ENCODE measurements around the gene SCN10A. TPM values are rescaled to one million over a fixed set of nuclear protein-coding genes. Genes with fewer than 3 reads are reported as not detected.

Gene SCN10A
- total and polyA plus RNA-seq, 2 of the 13 experiments (the other 11 are each of a cell fraction or from before 2014, with no cell fraction given): not detected

DNA sequence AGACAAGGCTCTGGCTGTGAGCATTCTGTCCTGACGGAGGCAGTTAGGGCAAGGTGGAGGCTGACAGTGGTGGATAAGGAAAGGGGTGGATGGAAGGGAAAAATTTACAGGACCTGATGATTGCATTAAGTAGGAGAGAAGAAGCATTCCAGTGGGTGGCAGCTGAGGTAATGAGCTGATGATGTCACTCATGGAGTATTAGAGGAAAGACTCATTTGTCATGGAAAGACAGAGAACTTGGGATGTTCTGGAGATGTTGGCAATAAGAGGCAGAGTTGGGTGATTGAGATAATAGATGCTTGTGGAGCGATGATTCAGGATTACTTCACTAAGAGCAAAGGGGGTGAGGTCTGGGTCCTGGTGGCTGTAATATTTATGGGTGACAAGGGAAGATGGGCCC is 102.9 kb downstream of the SCN10A start:
- Histone ChIP-seq H3K4me3 (replicated peaks in 1 of 3; ENCODE audit: insufficient read depth in 1 of 3, low read depth in 2 of 3, low read length in 3 of 3) (no peak overlapping the region), H3K9me3 (ENCODE audit: low read length) (no peaks in the 10 kb centered on the region), H3K9ac (ENCODE audit: insufficient read depth, low read depth, low read length) (no peak overlapping the region), H3K79me2 (ENCODE audit: insufficient read depth, low read length) (no peaks in the 10 kb centered on the region), H3K27ac (ENCODE audit: extremely low read length, insufficient read depth, low read length) (no peak overlapping the region), H4K20me1 (ENCODE audit: insufficient read depth, low read length) (no peaks in the 10 kb centered on the region), H3K4me1 (ENCODE audit: insufficient read depth, low read length) (no peaks in the 10 kb centered on the region), H3K27me3 (ENCODE audit: control insufficient read depth in 1 of 2, insufficient read depth in 2 of 2, low read length in 2 of 2) (peaks cover 0 to 13% of the 10 kb centered on the region in 2 experiments; a peak in 1 of 5 replicates), H3K36me3 (replicated peaks in 1 of 2; ENCODE audit: control insufficient read depth in 1 of 2, insufficient read depth in 2 of 2, low read length in 2 of 2) (no peaks in the 10 kb centered on the region), H3K4me2 (ENCODE audit: low read depth, low read length) (no peak overlapping the region), H2AFZ (ENCODE audit: low read length) (no peak overlapping the region)
- 5% methylated on average over 2 of the region's 2 CpGs for WGBS (ENCODE audit: low lambda C conversion rate)
- FAIRE-seq (no peak), DNase-seq (ENCODE audit: low spot score) (no peak), ATAC-seq (no peak)
- ChIA-PET CTCF (ENCODE audit: low intra/inter-chr PET ratio, low total read pairs) (no interaction called here), POLR2A (no interaction called here)
- in situ Hi-C loops (cut with HindIII; ENCODE audit: extremely low pct_ligation_motif_present, low pct_unique_long_range_greater_than_20kb) (no loop called here), intact Hi-C loops (cut with micrococcal nuclease; ENCODE audit: unreplicated experiment) (no loop called here)
- TF ChIP-seq, protein P1, sequence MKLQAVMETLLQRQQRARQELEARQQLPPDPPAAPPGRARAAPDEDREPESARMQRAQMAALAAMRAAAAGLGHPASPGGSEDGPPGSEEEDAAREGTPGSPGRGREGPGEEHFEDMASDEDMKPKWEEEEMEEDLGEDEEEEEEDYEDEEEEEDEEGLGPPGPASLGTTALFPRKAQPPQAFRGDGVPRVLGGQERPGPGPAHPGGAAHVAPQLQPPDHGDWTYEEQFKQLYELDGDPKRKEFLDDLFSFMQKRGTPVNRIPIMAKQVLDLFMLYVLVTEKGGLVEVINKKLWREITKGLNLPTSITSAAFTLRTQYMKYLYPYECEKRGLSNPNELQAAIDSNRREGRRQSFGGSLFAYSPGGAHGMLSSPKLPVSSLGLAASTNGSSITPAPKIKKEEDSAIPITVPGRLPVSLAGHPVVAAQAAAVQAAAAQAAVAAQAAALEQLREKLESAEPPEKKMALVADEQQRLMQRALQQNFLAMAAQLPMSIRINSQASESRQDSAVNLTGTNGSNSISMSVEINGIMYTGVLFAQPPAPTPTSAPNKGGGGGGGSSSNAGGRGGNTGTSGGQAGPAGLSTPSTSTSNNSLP (IDR thresholded peaks at IDR 0.05; ENCODE audit: low read depth, low read length): no peak
- TF ChIP-seq ZNF772 (CRISPR knock-in tag; IDR thresholded peaks at IDR 0.05) (no peak), PAF1 (CRISPR knock-in tag; IDR thresholded peaks at IDR 0.05) (no peak), ZFX (CRISPR knock-in tag; IDR thresholded peaks at IDR 0.05; ENCODE audit: low read depth) (no peak), FOXO1 (CRISPR knock-in tag; IDR thresholded peaks at IDR 0.05) (no peak), ZNF24 (IDR thresholded peaks at IDR 0.05) (no peak), ATF7 (IDR thresholded peaks at IDR 0.05) (peak; percentile 52; the same call in 1 of the 2 replicates), ATF7 (CRISPR knock-in tag; IDR thresholded peaks at IDR 0.05) (no peak), CREB1 (IDR thresholded peaks at IDR 0.05) (peak; percentile 59), CREB1 (CRISPR knock-in tag; IDR thresholded peaks at IDR 0.05) (no peak), ZKSCAN5 (CRISPR knock-in tag; IDR thresholded peaks at IDR 0.05) (no peak)
- TF ChIP-seq, protein P2, sequence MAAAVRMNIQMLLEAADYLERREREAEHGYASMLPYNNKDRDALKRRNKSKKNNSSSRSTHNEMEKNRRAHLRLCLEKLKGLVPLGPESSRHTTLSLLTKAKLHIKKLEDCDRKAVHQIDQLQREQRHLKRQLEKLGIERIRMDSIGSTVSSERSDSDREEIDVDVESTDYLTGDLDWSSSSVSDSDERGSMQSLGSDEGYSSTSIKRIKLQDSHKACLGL (CRISPR knock-in tag; IDR thresholded peaks at IDR 0.05): no peak
- TF ChIP-seq, protein P3, sequence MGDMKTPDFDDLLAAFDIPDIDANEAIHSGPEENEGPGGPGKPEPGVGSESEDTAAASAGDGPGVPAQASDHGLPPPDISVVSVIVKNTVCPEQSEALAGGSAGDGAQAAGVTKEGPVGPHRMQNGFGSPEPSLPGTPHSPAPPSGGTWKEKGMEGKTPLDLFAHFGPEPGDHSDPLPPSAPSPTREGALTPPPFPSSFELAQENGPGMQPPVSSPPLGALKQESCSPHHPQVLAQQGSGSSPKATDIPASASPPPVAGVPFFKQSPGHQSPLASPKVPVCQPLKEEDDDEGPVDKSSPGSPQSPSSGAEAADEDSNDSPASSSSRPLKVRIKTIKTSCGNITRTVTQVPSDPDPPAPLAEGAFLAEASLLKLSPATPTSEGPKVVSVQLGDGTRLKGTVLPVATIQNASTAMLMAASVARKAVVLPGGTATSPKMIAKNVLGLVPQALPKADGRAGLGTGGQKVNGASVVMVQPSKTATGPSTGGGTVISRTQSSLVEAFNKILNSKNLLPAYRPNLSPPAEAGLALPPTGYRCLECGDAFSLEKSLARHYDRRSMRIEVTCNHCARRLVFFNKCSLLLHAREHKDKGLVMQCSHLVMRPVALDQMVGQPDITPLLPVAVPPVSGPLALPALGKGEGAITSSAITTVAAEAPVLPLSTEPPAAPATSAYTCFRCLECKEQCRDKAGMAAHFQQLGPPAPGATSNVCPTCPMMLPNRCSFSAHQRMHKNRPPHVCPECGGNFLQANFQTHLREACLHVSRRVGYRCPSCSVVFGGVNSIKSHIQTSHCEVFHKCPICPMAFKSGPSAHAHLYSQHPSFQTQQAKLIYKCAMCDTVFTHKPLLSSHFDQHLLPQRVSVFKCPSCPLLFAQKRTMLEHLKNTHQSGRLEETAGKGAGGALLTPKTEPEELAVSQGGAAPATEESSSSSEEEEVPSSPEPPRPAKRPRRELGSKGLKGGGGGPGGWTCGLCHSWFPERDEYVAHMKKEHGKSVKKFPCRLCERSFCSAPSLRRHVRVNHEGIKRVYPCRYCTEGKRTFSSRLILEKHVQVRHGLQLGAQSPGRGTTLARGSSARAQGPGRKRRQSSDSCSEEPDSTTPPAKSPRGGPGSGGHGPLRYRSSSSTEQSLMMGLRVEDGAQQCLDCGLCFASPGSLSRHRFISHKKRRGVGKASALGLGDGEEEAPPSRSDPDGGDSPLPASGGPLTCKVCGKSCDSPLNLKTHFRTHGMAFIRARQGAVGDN (CRISPR knock-in tag; IDR thresholded peaks at IDR 0.05): no peak
- TF ChIP-seq, protein P4, sequence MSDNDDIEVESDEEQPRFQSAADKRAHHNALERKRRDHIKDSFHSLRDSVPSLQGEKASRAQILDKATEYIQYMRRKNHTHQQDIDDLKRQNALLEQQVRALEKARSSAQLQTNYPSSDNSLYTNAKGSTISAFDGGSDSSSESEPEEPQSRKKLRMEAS (IDR thresholded peaks at IDR 0.05): no peak
- BruUV-seq (replicated peaks): no TSS peak

All from HepG2 (cell line).